H1 (cell line): Measurements from ENCODE around the gene SORCS3. TPM values are rescaled to one million over a fixed set of nuclear protein-coding genes. Genes with fewer than 3 reads are reported as not detected.

Experiments
- CTCF ChIA-PET: fragments of 300-600 bp; sonication (Branson Sonifier 250); formaldehyde crosslinking; loops from one replicate; lab custom pipeline; 2021; ENCODE audit not compliant: partially characterized antibody; lab: Charles Lee
- POLR2A ChIA-PET: fragments of 300-600 bp; sonication (Branson Sonifier 250); formaldehyde crosslinking; loops from one replicate; lab custom pipeline; 2021; ENCODE audit warnings: inconsistent platforms; ENCODE audit not compliant: partially characterized antibody; lab: Charles Lee
- DNase-seq, 2 experiments: peaks; one replicate each; pipeline versions ENCODE4 v3.0.0 to v3.0.0-alpha.2; 2010 to 2022; ENCODE audit warnings: low spot score in 2 of 2, low read depth in 1 of 2, mixed read lengths in 1 of 2
- FAIRE-seq: peaks from 2 replicates; lab custom pipeline; 2011; peaks lifted over from hg19 to GRCh38; lab: Jason Lieb, UNC
- H2AFZ ChIP-seq: 2 replicates; pipeline ENCODE4 v1.8.1; 2012; ENCODE audit warnings: low read length, inconsistent platforms
- H2AK5ac ChIP-seq: 2 replicates; pipeline ENCODE4 v1.6.1; 2013; ENCODE audit warnings: low read depth, low read length
- H2BK120ac ChIP-seq: replicated peaks from 2 replicates; pipeline ENCODE3; 2013; ENCODE audit warnings: low read depth, low read length, inconsistent platforms
- H2BK12ac ChIP-seq: 2 replicates; pipeline ENCODE4 v1.6.1; 2013; ENCODE audit warnings: low read depth, low read length
- H2BK15ac ChIP-seq: 2 replicates; pipeline ENCODE4 v1.6.1; 2013; ENCODE audit warnings: low read length
- H2BK20ac ChIP-seq: 2 replicates; pipeline ENCODE4 v1.6.1; 2013; ENCODE audit warnings: low read length
- H2BK5ac ChIP-seq: 2 replicates; pipeline ENCODE4 v1.6.1; 2013; ENCODE audit warnings: low read depth, low read length
- H3K14ac ChIP-seq: 2 replicates; pipeline ENCODE4 v1.6.1; 2013; ENCODE audit warnings: inconsistent platforms; ENCODE audit not compliant: insufficient read length
- H3K18ac ChIP-seq: 2 replicates; pipeline ENCODE4 v1.6.1; 2013; ENCODE audit warnings: low read length; ENCODE audit errors: extremely low read depth
- H3K23ac ChIP-seq: 2 replicates; pipeline ENCODE4 v1.6.1; 2013; ENCODE audit warnings: inconsistent platforms; ENCODE audit not compliant: insufficient read length
- H3K23me2 ChIP-seq: 2 replicates; pipeline ENCODE4 v1.6.1; 2013; ENCODE audit warnings: low read depth, low read length
- H3K27ac ChIP-seq: 2 replicates; pipeline ENCODE4 v1.6.1; 2011; ENCODE audit warnings: low read depth, low read length, inconsistent platforms
- H3K27me3 ChIP-seq, 4 experiments: replicated peaks in 1 of 4; 1 replicate in 1 of 4; 2 replicates in 3 of 4; pipeline versions ENCODE4 v1.6.1 to v1.8.1; 2011 to 2013; ENCODE audit warnings: low read length in 3 of 4, mild to moderate bottlenecking in 3 of 4, inconsistent platforms in 2 of 4, mixed read lengths in 2 of 4, moderate library complexity in 1 of 4; ENCODE audit not compliant: control insufficient read depth in 3 of 4, insufficient read depth in 3 of 4; ENCODE audit errors: extremely low read depth in 1 of 4
- H3K36me3 ChIP-seq, 4 experiments: 2 replicates each; pipeline versions ENCODE4 v1.6.1 to v1.8.1; 2011 to 2013; ENCODE audit warnings: mild to moderate bottlenecking in 4 of 4, low read length in 3 of 4, moderate library complexity in 2 of 4, control low read depth in 1 of 4, inconsistent platforms in 1 of 4; ENCODE audit not compliant: insufficient read depth in 4 of 4, control insufficient read depth in 2 of 4
- H3K4ac ChIP-seq: replicated peaks from 2 replicates; pipeline ENCODE3; 2013; ENCODE audit warnings: low read length, low read depth, mixed read lengths, inconsistent platforms; ENCODE audit not compliant: insufficient read length
- H3K4me1 ChIP-seq, 4 experiments: replicated peaks in 1 of 4; 1 replicate in 1 of 4; 2 replicates in 3 of 4; pipeline versions ENCODE4 v1.6.1 to v1.8.1; 2011 to 2013; ENCODE audit warnings: low read length in 3 of 4, inconsistent platforms in 2 of 4, mixed read lengths in 1 of 4; ENCODE audit not compliant: insufficient read depth in 4 of 4, control insufficient read depth in 3 of 4
- H3K4me2 ChIP-seq, 2 experiments: 2 replicates each; pipeline versions ENCODE4 v1.6.1 to v1.8.1; 2011 to 2013; ENCODE audit warnings: low read depth in 2 of 2, low read length in 2 of 2, control low read depth in 1 of 2, inconsistent platforms in 1 of 2, mild to moderate bottlenecking in 1 of 2; ENCODE audit not compliant: insufficient read depth in 1 of 2
- H3K4me3 ChIP-seq, 4 experiments: fragments of 200-600, 300-600 bp in 1 of 4; sonication (generic), shearing (Covaris generic), sonication (Bioruptor Twin) in 1 of 4; 2 replicates each; pipeline versions ENCODE4 v1.5.1 to v1.8.1; 2011 to 2016; ENCODE audit warnings: low read length in 4 of 4, low read depth in 3 of 4, control low read depth in 2 of 4, inconsistent platforms in 2 of 4, mild to moderate bottlenecking in 2 of 4, mixed read lengths in 1 of 4, moderate library complexity in 1 of 4; ENCODE audit not compliant: insufficient read depth in 2 of 4; ENCODE audit errors: extremely low read depth in 1 of 4
- H3K56ac ChIP-seq: replicated peaks from 2 replicates; pipeline ENCODE3; 2013; ENCODE audit warnings: low read depth, mild to moderate bottlenecking, mixed read lengths, low read length, inconsistent platforms; ENCODE audit not compliant: insufficient read length
- H3K79me1 ChIP-seq: 2 replicates; pipeline ENCODE4 v1.6.1; 2013; ENCODE audit warnings: low read depth, low read length, control low read depth
- H3K79me2 ChIP-seq, 2 experiments: 2 replicates each; pipeline versions ENCODE4 v1.6.1 to v1.8.1; 2012 to 2013; ENCODE audit warnings: low read length in 2 of 2, mild to moderate bottlenecking in 2 of 2, inconsistent platforms in 1 of 2; ENCODE audit not compliant: insufficient read depth in 2 of 2, control insufficient read depth in 1 of 2
- H3K9ac ChIP-seq, 4 experiments: replicated peaks in 1 of 4; 1 replicate in 1 of 4; 2 replicates in 3 of 4; pipeline versions ENCODE4 v1.6.1 to v1.8.1; 2011 to 2013; ENCODE audit warnings: low read depth in 3 of 4, low read length in 3 of 4, control low read depth in 2 of 4, mild to moderate bottlenecking in 2 of 4, moderate library complexity in 2 of 4, inconsistent platforms in 1 of 4; ENCODE audit errors: extremely low read depth in 1 of 4
- H3K9me3 ChIP-seq, 2 experiments: 2 replicates each; pipeline versions ENCODE4 v1.6.1 to v1.8.1; 2012 to 2013; ENCODE audit warnings: mild to moderate bottlenecking in 2 of 2, moderate library complexity in 2 of 2, control low read depth in 1 of 2, inconsistent platforms in 1 of 2, low read depth in 1 of 2, low read length in 1 of 2, mixed read lengths in 1 of 2; ENCODE audit not compliant: insufficient read depth in 2 of 2
- H4K20me1 ChIP-seq, 2 experiments: replicated peaks in 1 of 2; 2 replicates each; pipeline versions ENCODE3 to v1.8.1; 2011 to 2013; ENCODE audit warnings: inconsistent platforms in 2 of 2, low read length in 2 of 2, mild to moderate bottlenecking in 1 of 2; ENCODE audit not compliant: insufficient read depth in 2 of 2, control insufficient read depth in 1 of 2
- H4K5ac ChIP-seq: 2 replicates; pipeline ENCODE4 v1.6.1; 2013; ENCODE audit warnings: low read length, low read depth, mixed read lengths, inconsistent platforms; ENCODE audit not compliant: insufficient read length
- H4K8ac ChIP-seq: 2 replicates; pipeline ENCODE4 v1.8.0; 2013; ENCODE audit warnings: mild to moderate bottlenecking, moderate library complexity, low read length, inconsistent platforms; ENCODE audit not compliant: insufficient read depth; ENCODE audit errors: extremely low read depth
- H4K91ac ChIP-seq: replicated peaks from 2 replicates; pipeline ENCODE3; 2013; ENCODE audit warnings: low read length, mixed read lengths, inconsistent platforms; ENCODE audit not compliant: insufficient read length
- BRCA1 ChIP-seq: IDR thresholded peaks from 2 replicates; pipeline ENCODE4 v1.6.1; 2012; ENCODE audit warnings: low read depth, low read length, improper control_type of control experiment
- CHD1 ChIP-seq: IDR thresholded peaks from 2 replicates; pipeline ENCODE4 v1.6.1; 2012; ENCODE audit warnings: low read depth, low read length, improper control_type of control experiment
- CREB1 ChIP-seq: IDR thresholded peaks from 2 replicates; pipeline ENCODE4 v1.6.1; 2012; ENCODE audit warnings: inconsistent platforms
- FOSL1 ChIP-seq: IDR thresholded peaks from 2 replicates; pipeline ENCODE4 v1.6.1; 2011; ENCODE audit warnings: mild to moderate bottlenecking, low read depth, low read length, moderate library complexity; ENCODE audit not compliant: insufficient read depth
- SP2 ChIP-seq: IDR thresholded peaks from 2 replicates; pipeline ENCODE4 v1.6.1; 2012; ENCODE audit warnings: mild to moderate bottlenecking, low read length, inconsistent platforms
- TAF7 ChIP-seq: optimal IDR thresholded peaks from 2 replicates; pipeline ENCODE3; 2011; ENCODE audit warnings: low read depth, mild to moderate bottlenecking, inconsistent platforms, low read length, moderate library complexity, borderline replicate concordance
- TBP ChIP-seq: IDR thresholded peaks from 2 replicates; pipeline ENCODE4 v1.6.1; 2011; ENCODE audit warnings: low read depth, low read length, improper control_type of control experiment
- WGBS, 2 experiments: shearing (Covaris generic) in 1 of 2; methylation state at CpG; one replicate each; pipeline versions ENCODE4 v1.1.6 to v1.1.7; 2013 to 2015; ENCODE audit warnings: low lambda C conversion rate in 2 of 2, mixed read lengths in 2 of 2, inconsistent platforms in 1 of 2, low coverage in 1 of 2, missing lambda C conversion rate in 1 of 2; ENCODE audit not compliant: insufficient replicate concordance in 2 of 2, insufficient coverage in 1 of 2, insufficient read length in 1 of 2; ENCODE audit errors: extremely low coverage in 1 of 2, missing lambda C conversion rate in 1 of 2; 5-methylcytosine and 5-hydroxymethylcytosine counted together
- polyA plus RNA-seq, 7 experiments: library from polyadenylated mRNA; depleted of rRNA in 3 of 7; stranded (reverse) in 5 of 7; unstranded in 2 of 7; fragments of >200 nt in 5 of 7; fragments of 200-250 nt in 2 of 7; gene quantifications; 1 replicate in 5 of 7; 2 replicates in 1 of 7; 4 replicates in 1 of 7; pipeline versions ENCODE4 v1.2.1 to v1.2.3, GENCODE V29; 2011 to 2013; ENCODE audit warnings: missing spikeins in 2 of 7, mixed read lengths in 2 of 7
- total RNA-seq: library from RNA; stranded (reverse); fragmentation: NEBNext Ultra II Directional; extraction: Animal tissue kit (Norgen Biotek cat#: 25700); gene quantifications from 2 replicates; pipeline ENCODE4 v1.2.1, GENCODE V29; 2021
- TF ChIP-seq, protein P1 (sequence below): IDR thresholded peaks from 2 replicates; pipeline ENCODE4 v1.6.1; 2012; ENCODE audit warnings: inconsistent platforms

SORCS3 gene
- total and polyA plus RNA-seq, 2 of the 8 experiments (the other 6 are each of a cell fraction or from before 2014, with no cell fraction given) = 0.26 to 0.88 TPM

DNA sequence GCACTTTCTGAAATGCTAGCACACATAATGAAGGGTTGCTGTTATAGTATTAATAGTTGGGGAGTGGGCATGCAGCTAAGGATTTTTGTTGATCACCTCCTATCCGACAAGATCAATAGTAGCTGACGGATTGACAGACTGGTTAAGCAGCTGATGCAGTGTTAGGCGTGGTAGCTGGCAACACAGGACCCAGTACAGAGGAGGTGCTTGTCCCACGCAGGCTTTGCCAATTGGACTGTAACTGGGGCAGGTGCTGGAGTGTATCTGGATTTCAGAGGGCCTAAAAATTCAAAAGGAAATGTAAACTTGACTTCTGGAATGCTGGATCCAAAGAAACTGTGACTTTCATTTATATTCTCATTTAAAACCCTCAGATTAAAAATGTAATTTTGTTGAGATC lies 340.9 kb downstream of the SORCS3 start:
- H2BK5ac ChIP-seq = no peak overlapping the region
- no peak overlapping the region for H3K23ac ChIP-seq
- H3K23me2 ChIP-seq = no peaks in the 10 kb centered on the region
- no peak overlapping the region for H4K91ac ChIP-seq
- H3K4me1 ChIP-seq = no peaks in the 10 kb centered on the region
- no peak overlapping the region for H4K8ac ChIP-seq
- no peak overlapping the region for H3K27ac ChIP-seq
- H4K20me1 ChIP-seq = no peaks in the 10 kb centered on the region
- H2AK5ac ChIP-seq = no peak overlapping the region
- H4K5ac ChIP-seq = no peak overlapping the region
- H3K79me1 ChIP-seq = no peaks in the 10 kb centered on the region
- POLR2A ChIA-PET = no interaction called here
- H3K56ac ChIP-seq = no peak overlapping the region
- H2BK12ac ChIP-seq = no peak overlapping the region
- H3K79me2 ChIP-seq = no peaks in the 10 kb centered on the region
- DNase-seq (no peak), FAIRE-seq (no peak)
- H2BK120ac ChIP-seq = no peak overlapping the region
- no peak overlapping the region for H3K4me3 ChIP-seq
- TF ChIP-seq TAF7 (no peak), TBP (no peak), FOSL1 (no peak), BRCA1 (no peak), CREB1 (no peak), CHD1 (no peak), SP2 (no peak)
- TF ChIP-seq, protein P1, sequence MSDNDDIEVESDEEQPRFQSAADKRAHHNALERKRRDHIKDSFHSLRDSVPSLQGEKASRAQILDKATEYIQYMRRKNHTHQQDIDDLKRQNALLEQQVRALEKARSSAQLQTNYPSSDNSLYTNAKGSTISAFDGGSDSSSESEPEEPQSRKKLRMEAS = no peak
- no peak overlapping the region for H2BK15ac ChIP-seq
- 91% methylated on average over 4 of the region's 4 CpGs; no CpG with 5 or more reads in 1 of the 2 experiments for WGBS, 2 experiments
- CTCF ChIA-PET = interaction anchor here (0.6 to 1.7 kb wide), 3 partner anchors 14 to 635 kb away, joined by 4 to 6 read pairs (median 5); no protein-coding TSS in a partner anchor
- no peak overlapping the region for H3K4me2 ChIP-seq
- no peak overlapping the region for H2BK20ac ChIP-seq
- H3K18ac ChIP-seq = no peak overlapping the region
- H2AFZ ChIP-seq = no peak overlapping the region
- H3K9ac ChIP-seq = no peak overlapping the region
- H3K4ac ChIP-seq = no peak overlapping the region
- H3K14ac ChIP-seq = no peak overlapping the region
- peaks cover 0 to 3% of the 10 kb centered on the region in 2 experiments; a peak in 2 of 4 replicates for H3K9me3 ChIP-seq
- H3K36me3 ChIP-seq = no peaks in the 10 kb centered on the region
- H3K27me3 ChIP-seq = no peaks in the 10 kb centered on the region
